ENCODE results near the gene MSRB2. TPM values are rescaled to one million over a fixed set of nuclear protein-coding genes. Genes with fewer than 3 reads are reported as not detected.
A peak's percentile ranks its signal among the peaks of the same experiment; 100 is the strongest.

MSRB2 gene
- total RNA-seq: 4.1 and 4.6 TPM in 2 replicates

DNA sequence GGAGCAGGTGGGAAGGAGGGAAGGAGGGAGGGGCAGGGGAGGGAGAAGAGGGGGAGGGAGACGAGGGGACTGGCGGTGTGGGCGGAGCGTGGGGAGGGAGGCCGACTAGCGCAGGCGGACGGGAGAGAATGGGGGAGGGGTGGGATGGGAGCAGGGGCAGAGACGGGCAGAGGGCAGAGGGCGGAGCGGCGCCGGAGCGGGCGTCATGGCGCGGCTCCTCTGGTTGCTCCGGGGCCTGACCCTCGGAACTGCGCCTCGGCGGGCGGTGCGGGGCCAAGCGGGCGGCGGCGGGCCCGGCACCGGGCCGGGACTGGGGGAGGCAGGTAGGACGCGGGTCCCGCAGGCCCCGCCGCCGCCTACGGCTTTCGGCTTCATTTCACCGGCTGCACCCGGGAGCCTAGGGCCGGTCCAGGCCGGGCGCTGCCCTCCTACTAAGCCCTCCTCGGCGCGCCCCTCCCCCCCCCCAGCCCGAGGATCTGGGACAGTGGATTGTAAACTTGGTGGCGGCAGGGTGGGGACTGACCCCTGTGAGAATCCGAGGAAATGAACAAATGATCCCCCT, at the start of gene MSRB2:
TSS of gene MSRB2 (plus strand) at position 176 of the 562 bp plus-strand sequence. CDS start at position 206, 30 bp downstream.
- H3K27ac Mint-ChIP-seq: peak within 1 kb of the TSS; percentile 77
- intact Hi-C loops (cut with micrococcal nuclease): loop anchor here (2.0 to 10.0 kb wide), 9 partner anchors 78 to 1921 kb away; partner anchors contain the start of genes COMMD3, DNAJC1, ENKUR and PIP4K2A

GRCh38 chr10:23046027-23046426, 49.4 kb upstream of the MSRB2 start:
- no peak for TF ChIP-seq CTCF (IDR thresholded peaks at IDR 0.05)
- Mint-ChIP-seq H3K9me3 (no peaks in the 10 kb centered on the region), H3K4me1 (no peaks in the 10 kb centered on the region), H3K27me3 (peaks cover 14% of the 10 kb centered on the region), H3K27ac (no peak overlapping the region), H3K36me3 (ENCODE audit: low read depth) (no peaks in the 10 kb centered on the region), H3K4me3 (no peak overlapping the region)
- intact Hi-C loops (cut with micrococcal nuclease): no loop called here
- no peak for ATAC-seq (ENCODE audit: low read depth)
- CTCF ChIA-PET: no interaction called here
- POLR2A ChIA-PET: no interaction called here
- no peak for DNase-seq

More for the DNA sequence above, at the start of gene MSRB2:
- Mint-ChIP-seq H3K36me3 (ENCODE audit: low read depth) (no peaks in the 10 kb centered on the region), H3K4me1 (peaks cover 17% of the 10 kb centered on the region), H3K27me3 (no peaks in the 10 kb centered on the region), H3K4me3 (peak within 1 kb of the TSS; percentile 89), H3K9me3 (peaks cover 17% of the 10 kb centered on the region)
- ChIA-PET CTCF (no interaction called here), POLR2A (no interaction called here)
- DNase-seq (peak; percentile 47), ATAC-seq (ENCODE audit: low read depth) (peak; percentile 81)
- no peak for TF ChIP-seq CTCF (IDR thresholded peaks at IDR 0.05)

DNA sequence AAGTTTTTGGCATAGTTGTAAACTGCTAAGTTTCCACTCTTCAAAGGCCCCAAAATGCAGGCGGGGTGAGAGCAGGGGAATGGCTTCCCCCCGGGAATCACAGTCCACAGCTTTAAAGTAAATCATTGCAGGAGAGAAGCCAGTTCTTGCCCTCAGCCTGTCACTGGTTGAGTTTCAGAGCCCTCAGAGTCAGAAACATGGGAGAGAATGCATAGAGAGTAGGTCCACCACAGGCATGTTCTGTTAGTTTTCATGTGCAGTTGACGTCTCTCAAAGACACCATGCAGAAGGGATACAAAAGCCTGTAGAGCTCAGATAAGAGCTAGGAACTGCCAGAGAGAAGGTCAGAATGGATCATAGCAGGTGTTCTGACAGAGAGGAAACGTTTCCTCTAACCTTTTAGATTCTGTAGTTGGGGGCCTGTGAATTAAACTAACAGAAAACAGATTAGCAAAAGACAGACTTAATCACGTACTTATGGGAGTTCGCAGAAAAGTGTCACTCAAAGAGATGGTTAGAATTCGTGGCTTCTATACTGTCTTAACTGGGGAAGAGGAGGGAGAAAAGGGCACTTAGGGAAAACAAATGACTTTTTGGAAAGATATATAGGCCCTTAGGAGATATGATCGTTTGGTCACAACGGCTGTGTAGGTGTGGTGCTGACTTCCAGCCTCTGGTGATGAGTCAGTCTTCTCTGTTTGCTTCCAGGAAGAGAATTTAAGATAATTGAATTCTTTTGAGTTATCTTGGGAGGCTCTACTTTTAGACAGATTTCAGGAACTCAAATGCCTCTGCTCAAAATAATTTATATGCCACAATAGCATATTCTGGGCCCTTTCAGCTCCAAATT, 48.0 kb upstream of the MSRB2 start:
- CTCF ChIA-PET: no interaction called here
- H3K27me3 Mint-ChIP-seq: peaks cover 16% of the 10 kb centered on the region
- POLR2A ChIA-PET: no interaction called here

DNA sequence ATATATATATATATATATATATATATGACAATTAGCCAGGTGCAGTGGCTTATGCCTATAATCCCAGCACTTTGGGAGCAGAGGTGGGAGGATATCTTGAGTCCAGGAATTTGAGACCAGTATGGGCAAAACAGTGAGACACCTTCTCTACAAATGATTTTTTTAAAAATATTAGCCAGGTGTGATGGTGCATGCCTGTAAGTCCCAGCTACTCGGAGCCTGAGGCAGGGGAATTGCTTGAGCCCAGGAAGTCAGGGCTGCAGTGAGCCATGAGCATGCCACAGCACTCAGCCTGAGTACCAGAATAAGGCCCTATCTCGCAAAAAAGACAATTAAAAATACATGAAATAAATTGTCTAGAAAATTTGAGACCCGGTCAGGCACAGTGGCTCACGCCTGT, 47.2 kb upstream of the MSRB2 start:
- Mint-ChIP-seq H3K4me3 (no peak overlapping the region), H3K27ac (no peak overlapping the region), H3K36me3 (ENCODE audit: low read depth) (no peaks in the 10 kb centered on the region), H3K27me3 (peaks cover 13% of the 10 kb centered on the region), H3K9me3 (no peaks in the 10 kb centered on the region), H3K4me1 (no peaks in the 10 kb centered on the region)
- ATAC-seq (ENCODE audit: low read depth) (no peak), DNase-seq (no peak)
- no peak for TF ChIP-seq CTCF (IDR thresholded peaks at IDR 0.05)
- POLR2A ChIA-PET: no interaction called here
- CTCF ChIA-PET: no interaction called here
- intact Hi-C loops (cut with micrococcal nuclease): no loop called here

More for the DNA sequence above, 48.0 kb upstream of the MSRB2 start:
- Mint-ChIP-seq H3K27ac (no peak overlapping the region), H3K36me3 (ENCODE audit: low read depth) (no peaks in the 10 kb centered on the region), H3K4me3 (no peak overlapping the region), H3K4me1 (no peaks in the 10 kb centered on the region), H3K9me3 (no peaks in the 10 kb centered on the region)
- intact Hi-C loops (cut with micrococcal nuclease): no loop called here
- ATAC-seq (ENCODE audit: low read depth) (no peak), DNase-seq (no peak)
- no peak for TF ChIP-seq CTCF (IDR thresholded peaks at IDR 0.05)

DNA sequence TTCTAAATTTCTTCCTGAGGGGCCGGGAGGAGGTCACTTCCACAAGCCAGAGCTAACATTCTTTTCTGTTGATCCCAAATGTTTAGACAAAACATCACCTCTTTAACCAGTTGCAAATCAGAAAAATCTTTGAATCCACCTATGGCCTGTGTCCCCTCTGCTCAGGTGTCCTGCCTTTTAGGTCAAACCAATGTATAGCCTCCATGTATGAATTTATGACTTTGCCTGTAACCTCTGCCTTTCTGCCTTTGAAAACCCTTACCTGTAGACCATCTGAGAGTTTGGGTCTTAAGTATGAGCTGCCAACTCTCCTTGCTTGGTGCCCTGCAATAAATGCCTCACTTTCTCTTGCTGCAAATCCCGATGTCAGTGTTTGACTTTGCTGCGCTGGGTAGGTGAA, 44.1 kb upstream of the MSRB2 start:
- Mint-ChIP-seq H3K4me3 (no peak overlapping the region), H3K27ac (no peak overlapping the region), H3K4me1 (no peaks in the 10 kb centered on the region), H3K36me3 (ENCODE audit: low read depth) (no peaks in the 10 kb centered on the region), H3K9me3 (no peaks in the 10 kb centered on the region), H3K27me3 (peaks cover 23% of the 10 kb centered on the region)
- TF ChIP-seq CTCF (IDR thresholded peaks at IDR 0.05): no peak
- intact Hi-C loops (cut with micrococcal nuclease): no loop called here
- no peak for DNase-seq
- no peak for ATAC-seq (ENCODE audit: low read depth)
- ChIA-PET POLR2A (no interaction called here), CTCF (no interaction called here)
